ENCODE measurements around the gene PHLDB3. TPM values are rescaled to one million over a fixed set of nuclear protein-coding genes. Genes with fewer than 3 reads are reported as not detected.
"Not testable (repeated sequence)": the region's sequence is repeated elsewhere in the genome, so short reads cannot be mapped to it uniquely, and the experiment has no call there.

The PHLDB3 gene
- total RNA-seq, 1 experiment from 2014 or later = 9.0 TPM

DNA sequence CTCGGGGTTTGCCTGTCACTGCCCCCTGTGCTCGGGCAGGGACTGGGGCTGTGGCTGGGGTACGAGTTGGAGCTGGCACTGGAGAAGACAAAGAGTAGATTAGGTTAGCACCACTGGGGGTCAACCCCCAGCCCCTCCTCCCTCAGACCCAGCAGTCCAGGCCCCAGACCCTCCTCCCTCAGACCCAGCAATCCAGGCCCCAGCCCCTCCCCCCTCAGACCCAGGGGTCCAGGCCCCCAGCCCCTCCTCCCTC is 47.6 kb upstream of the PHLDB3 start:
- ChIA-PET POLR2A (ENCODE audit: low non-redundant PET) (no interaction called here), CTCF (no interaction called here)
- H3K27ac ChIP-seq (ENCODE audit: low read depth, low read length, poor library complexity, severe bottlenecking) = peak overlapping the region; percentile 70
- no peak for DNase-seq (ENCODE audit: low spot score)
- no peaks in the 10 kb centered on the region for H3K9me3 ChIP-seq (ENCODE audit: low read depth, low read length, poor library complexity, severe bottlenecking)
- H3K4me3 ChIP-seq (ENCODE audit: low read depth, low read length, poor library complexity, severe bottlenecking) = no peak overlapping the region
- no peaks in the 10 kb centered on the region for H3K27me3 ChIP-seq (replicated peaks; ENCODE audit: insufficient read depth, low read depth, low read length, poor library complexity)
- no peak for TF ChIP-seq EZH2 (IDR thresholded peaks at IDR 0.05; ENCODE audit: borderline replicate concordance, low read depth, low read length, poor library complexity, severe bottlenecking)
- TF ChIP-seq, protein P1, sequence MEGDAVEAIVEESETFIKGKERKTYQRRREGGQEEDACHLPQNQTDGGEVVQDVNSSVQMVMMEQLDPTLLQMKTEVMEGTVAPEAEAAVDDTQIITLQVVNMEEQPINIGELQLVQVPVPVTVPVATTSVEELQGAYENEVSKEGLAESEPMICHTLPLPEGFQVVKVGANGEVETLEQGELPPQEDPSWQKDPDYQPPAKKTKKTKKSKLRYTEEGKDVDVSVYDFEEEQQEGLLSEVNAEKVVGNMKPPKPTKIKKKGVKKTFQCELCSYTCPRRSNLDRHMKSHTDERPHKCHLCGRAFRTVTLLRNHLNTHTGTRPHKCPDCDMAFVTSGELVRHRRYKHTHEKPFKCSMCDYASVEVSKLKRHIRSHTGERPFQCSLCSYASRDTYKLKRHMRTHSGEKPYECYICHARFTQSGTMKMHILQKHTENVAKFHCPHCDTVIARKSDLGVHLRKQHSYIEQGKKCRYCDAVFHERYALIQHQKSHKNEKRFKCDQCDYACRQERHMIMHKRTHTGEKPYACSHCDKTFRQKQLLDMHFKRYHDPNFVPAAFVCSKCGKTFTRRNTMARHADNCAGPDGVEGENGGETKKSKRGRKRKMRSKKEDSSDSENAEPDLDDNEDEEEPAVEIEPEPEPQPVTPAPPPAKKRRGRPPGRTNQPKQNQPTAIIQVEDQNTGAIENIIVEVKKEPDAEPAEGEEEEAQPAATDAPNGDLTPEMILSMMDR (conservative IDR thresholded peaks at IDR 0.05; ENCODE audit: low read depth, low read length) = no peak
- intact Hi-C loops (cut with micrococcal nuclease; ENCODE audit: unreplicated experiment) = no loop called here
- no TSS peak for BruUV-seq (replicated peaks)
- H3K4me1 ChIP-seq (ENCODE audit: insufficient read depth, low read length, poor library complexity, severe bottlenecking) = peaks cover 26% of the 10 kb centered on the region
- peaks cover 35% of the 10 kb centered on the region for H3K36me3 ChIP-seq (ENCODE audit: insufficient read depth, low read length, poor library complexity, severe bottlenecking)

DNA sequence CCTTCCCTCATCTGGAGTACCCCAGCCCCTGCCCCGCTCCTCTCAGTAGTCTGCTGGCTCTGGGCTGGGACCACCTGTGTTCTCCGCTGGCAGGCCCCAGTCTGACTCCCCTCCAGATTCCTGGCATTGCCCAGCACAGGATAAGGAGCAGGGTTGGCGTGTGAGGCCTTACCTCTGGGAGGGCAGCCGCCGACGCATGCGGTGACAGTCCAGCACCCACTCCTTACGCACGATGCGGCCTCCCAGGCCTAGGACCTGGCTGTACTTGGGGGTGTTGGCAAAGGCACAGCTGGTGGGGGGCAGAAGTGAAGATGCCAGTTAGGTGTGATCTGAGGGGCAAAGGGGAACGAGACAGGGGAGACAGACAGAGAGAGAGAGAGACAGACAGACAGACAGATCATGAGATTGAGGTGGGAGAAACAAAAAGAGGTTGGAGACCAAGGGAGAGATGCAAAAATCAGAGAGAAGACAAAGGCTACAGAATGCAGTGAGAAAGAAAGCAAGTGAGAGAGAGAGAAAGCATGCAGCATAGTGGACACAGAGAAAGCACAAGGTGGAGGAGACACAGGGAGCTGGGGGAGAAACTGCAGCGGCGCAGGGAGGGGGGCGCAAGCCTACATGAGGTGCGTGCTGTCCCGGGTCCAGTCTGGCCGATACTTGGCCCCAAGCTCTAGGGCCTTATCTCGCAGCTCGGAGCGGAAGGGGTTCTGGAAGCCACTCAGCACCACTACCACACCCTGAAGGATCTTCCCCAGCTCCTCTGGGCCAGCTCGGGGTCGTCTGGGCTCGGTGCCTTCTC is 47.1 kb upstream of the PHLDB3 start:
- TF ChIP-seq, protein P1 (conservative IDR thresholded peaks at IDR 0.05; ENCODE audit: low read depth, low read length) = no peak
- TF ChIP-seq EZH2 (IDR thresholded peaks at IDR 0.05; ENCODE audit: borderline replicate concordance, low read depth, low read length, poor library complexity, severe bottlenecking) = no peak
- no peak for DNase-seq (ENCODE audit: low spot score)
- BruUV-seq (replicated peaks) = no TSS peak
- intact Hi-C loops (cut with micrococcal nuclease; ENCODE audit: unreplicated experiment) = no loop called here
- peak overlapping the region; percentile 70 for H3K27ac ChIP-seq (ENCODE audit: low read depth, low read length, poor library complexity, severe bottlenecking)
- no peaks in the 10 kb centered on the region for H3K27me3 ChIP-seq (replicated peaks; ENCODE audit: insufficient read depth, low read depth, low read length, poor library complexity)
- no peak overlapping the region for H3K4me3 ChIP-seq (ENCODE audit: low read depth, low read length, poor library complexity, severe bottlenecking)
- H3K36me3 ChIP-seq (ENCODE audit: insufficient read depth, low read length, poor library complexity, severe bottlenecking) = peaks cover 35% of the 10 kb centered on the region
- POLR2A ChIA-PET (ENCODE audit: low non-redundant PET) = no interaction called here
- H3K4me1 ChIP-seq (ENCODE audit: insufficient read depth, low read length, poor library complexity, severe bottlenecking) = peaks cover 26% of the 10 kb centered on the region
- H3K9me3 ChIP-seq (ENCODE audit: low read depth, low read length, poor library complexity, severe bottlenecking) = no peaks in the 10 kb centered on the region
- CTCF ChIA-PET = no interaction called here

DNA sequence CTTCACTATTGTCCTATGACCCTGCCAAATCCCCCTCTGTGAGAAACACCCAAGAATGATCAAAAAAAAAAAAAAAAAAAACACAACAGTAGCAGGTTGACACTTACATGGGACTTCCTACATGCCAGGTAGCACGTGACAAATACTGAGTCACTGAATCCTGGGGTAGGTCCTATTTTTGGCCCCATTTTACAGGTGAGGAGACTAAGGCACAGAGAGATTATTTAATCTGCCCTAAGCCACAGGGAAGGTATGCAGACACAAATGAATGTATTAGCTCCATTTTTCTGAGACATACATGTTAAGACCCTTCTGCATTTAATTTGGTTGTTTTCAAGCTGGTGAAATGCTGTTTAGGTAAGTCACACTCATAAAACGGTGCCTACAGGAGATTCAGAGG is 44.2 kb upstream of the PHLDB3 start:
- peaks cover 12% of the 10 kb centered on the region for H3K4me1 ChIP-seq (ENCODE audit: insufficient read depth, low read length, poor library complexity, severe bottlenecking)
- no TSS peak for BruUV-seq (replicated peaks)
- POLR2A ChIA-PET (ENCODE audit: low non-redundant PET) = no interaction called here
- H3K4me3 ChIP-seq (ENCODE audit: low read depth, low read length, poor library complexity, severe bottlenecking) = no peak overlapping the region
- H3K27me3 ChIP-seq (replicated peaks; ENCODE audit: insufficient read depth, low read depth, low read length, poor library complexity) = no peaks in the 10 kb centered on the region
- peaks cover 34% of the 10 kb centered on the region for H3K36me3 ChIP-seq (ENCODE audit: insufficient read depth, low read length, poor library complexity, severe bottlenecking)
- intact Hi-C loops (cut with micrococcal nuclease; ENCODE audit: unreplicated experiment) = no loop called here
- no peak for TF ChIP-seq EZH2 (IDR thresholded peaks at IDR 0.05; ENCODE audit: borderline replicate concordance, low read depth, low read length, poor library complexity, severe bottlenecking)
- TF ChIP-seq, protein P1 (conservative IDR thresholded peaks at IDR 0.05; ENCODE audit: low read depth, low read length) = no peak
- CTCF ChIA-PET = no interaction called here
- H3K9me3 ChIP-seq (ENCODE audit: low read depth, low read length, poor library complexity, severe bottlenecking) = no peaks in the 10 kb centered on the region
- DNase-seq (ENCODE audit: low spot score) = no peak
- no peak overlapping the region for H3K27ac ChIP-seq (ENCODE audit: low read depth, low read length, poor library complexity, severe bottlenecking)

DNA sequence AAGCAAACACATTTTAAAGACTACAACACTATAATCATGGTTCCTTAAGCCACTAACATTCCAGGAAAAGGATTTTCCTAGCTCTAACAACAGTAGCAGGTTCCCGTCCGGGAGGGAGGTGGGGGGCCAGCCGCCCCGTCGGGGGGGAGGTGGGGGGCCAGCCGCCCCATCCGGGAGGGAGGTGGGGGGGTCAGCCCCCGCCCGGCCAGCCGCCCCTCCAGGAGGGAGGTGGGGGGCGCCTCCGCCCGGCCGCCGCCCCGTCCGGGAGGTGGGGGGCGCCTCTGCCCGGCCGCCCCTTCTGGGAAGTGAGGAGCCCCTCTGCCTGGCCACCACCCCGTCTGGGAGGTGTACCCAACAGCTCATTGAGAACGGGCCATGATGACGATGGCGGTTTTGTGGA is 43.4 kb upstream of the PHLDB3 start:
- peaks cover 42% of the 10 kb centered on the region for H3K36me3 ChIP-seq (ENCODE audit: insufficient read depth, low read length, poor library complexity, severe bottlenecking)
- BruUV-seq (replicated peaks); intact Hi-C loops (cut with micrococcal nuclease; ENCODE audit: unreplicated experiment); H3K4me3 ChIP-seq (ENCODE audit: low read depth, low read length, poor library complexity, severe bottlenecking); H3K27ac ChIP-seq (ENCODE audit: low read depth, low read length, poor library complexity, severe bottlenecking); H3K27me3 ChIP-seq (replicated peaks; ENCODE audit: insufficient read depth, low read depth, low read length, poor library complexity); H3K9me3 ChIP-seq (ENCODE audit: low read depth, low read length, poor library complexity, severe bottlenecking); H3K4me1 ChIP-seq (ENCODE audit: insufficient read depth, low read length, poor library complexity, severe bottlenecking); CTCF ChIA-PET; DNase-seq (ENCODE audit: low spot score); POLR2A ChIA-PET (ENCODE audit: low non-redundant PET): not testable (repeated sequence)

Data from A673 (cell line).